ENCODE measurements around the gene SPG7.
"Not testable (repeated sequence)": the region's sequence is repeated elsewhere in the genome, so short reads cannot be mapped to it uniquely, and the experiment has no call there.

SPG7 gene

GRCh38 chr16:89562939-89563338 is 54.7 kb downstream of the SPG7 start:
- DNase-seq (ENCODE audit: low spot score) (no peak), FAIRE-seq (no peak)

DNA sequence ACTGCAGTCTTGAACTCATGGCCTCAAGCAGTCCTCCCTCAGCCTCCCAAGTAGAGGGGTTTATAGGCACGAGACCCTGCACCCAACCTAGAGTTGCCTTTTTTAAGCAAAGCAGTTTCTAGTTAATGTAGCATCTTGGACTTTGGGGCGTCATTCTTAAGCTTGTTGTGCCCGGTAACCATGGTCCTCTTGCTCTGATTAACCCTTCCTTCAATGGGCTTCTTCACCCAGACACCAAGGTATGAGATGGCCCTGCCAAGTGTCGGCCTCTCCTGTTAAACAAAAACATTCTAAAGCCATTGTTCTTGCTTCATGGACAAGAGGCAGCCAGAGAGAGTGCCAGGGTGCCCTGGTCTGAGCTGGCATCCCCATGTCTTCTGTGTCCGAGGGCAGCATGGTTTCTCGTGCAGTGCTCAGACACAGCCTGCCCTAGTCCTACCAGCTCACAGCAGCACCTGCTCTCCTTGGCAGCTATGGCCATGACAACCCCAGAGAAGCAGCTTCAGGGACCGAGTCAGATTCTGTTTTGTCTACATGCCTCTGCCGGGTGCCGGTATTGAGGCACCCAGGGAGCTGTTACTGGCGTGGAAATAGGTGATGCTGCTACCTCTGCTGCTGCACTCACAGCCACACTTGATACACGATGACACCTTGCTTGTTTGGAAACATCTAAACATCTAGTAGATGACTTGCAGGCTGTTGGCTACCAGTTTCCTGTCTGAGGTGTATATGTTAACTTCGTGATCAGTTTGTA is 55.6 kb downstream of the SPG7 start:
- FAIRE-seq (no peak), DNase-seq (ENCODE audit: low spot score) (no peak)

GRCh38 chr16:89564476-89565255 is 56.5 kb downstream of the SPG7 start:
- DNase-seq (ENCODE audit: low spot score) (no peak), FAIRE-seq (no peak)

DNA sequence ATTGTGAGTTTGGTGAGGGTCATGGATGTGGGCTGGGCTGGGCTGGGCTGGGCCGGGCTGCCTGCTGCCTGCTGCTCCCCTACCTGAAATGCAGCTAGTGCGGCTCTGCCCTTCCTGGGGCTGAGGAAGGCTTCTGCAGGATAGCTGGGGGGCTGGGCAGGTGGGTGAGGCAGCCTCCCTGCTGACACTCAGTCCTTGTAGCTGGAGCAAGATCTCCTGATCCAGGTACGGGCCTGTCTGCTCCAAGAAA is 57.0 kb downstream of the SPG7 start:
- no peak for FAIRE-seq
- DNase-seq (ENCODE audit: low spot score), result no peak

DNA sequence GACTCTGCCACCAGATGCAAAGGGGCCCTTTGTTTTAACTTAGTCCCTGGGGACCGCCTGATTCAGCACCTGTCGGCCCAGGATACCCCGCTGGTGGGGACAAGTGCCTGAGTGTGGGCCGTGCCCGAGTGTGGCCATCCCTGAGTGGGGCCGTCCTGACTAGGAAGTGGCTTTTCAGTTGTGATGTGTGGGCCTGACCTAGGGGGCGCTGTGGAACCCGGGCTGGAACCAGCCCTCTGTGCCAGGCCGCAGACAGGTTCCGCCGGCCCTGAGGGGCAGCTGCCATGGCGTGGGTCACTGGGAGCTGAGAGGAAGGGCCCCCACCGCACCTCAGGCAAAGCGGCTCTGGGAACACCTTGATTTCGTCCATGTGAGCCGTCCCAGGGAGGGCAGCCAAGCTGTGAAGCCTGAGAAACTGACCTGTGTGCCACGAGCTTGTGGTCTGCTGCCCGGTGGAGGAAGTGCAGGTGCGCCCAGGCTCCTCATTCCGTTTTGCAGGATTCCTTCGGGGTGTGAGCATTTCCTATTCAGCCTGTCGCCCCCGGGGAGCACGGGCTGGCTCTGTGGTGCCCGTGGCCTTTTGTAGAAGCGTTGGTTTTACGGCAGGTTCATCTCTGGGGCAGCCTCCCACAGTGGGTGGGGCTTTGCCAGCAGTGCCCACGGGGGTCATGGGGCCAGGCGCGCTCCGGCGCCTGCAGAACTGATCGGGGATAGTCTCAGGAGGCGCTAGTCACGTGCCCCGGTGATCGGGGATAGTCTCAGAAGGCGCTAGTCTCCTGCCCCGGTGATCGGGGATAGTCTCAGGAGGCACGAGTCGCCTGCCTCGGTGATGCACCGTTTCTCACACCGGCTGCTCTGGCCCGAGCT is 57.5 kb downstream of the SPG7 start:
- peak; percentile 41 for DNase-seq (ENCODE audit: low spot score)
- FAIRE-seq, result no peak

DNA sequence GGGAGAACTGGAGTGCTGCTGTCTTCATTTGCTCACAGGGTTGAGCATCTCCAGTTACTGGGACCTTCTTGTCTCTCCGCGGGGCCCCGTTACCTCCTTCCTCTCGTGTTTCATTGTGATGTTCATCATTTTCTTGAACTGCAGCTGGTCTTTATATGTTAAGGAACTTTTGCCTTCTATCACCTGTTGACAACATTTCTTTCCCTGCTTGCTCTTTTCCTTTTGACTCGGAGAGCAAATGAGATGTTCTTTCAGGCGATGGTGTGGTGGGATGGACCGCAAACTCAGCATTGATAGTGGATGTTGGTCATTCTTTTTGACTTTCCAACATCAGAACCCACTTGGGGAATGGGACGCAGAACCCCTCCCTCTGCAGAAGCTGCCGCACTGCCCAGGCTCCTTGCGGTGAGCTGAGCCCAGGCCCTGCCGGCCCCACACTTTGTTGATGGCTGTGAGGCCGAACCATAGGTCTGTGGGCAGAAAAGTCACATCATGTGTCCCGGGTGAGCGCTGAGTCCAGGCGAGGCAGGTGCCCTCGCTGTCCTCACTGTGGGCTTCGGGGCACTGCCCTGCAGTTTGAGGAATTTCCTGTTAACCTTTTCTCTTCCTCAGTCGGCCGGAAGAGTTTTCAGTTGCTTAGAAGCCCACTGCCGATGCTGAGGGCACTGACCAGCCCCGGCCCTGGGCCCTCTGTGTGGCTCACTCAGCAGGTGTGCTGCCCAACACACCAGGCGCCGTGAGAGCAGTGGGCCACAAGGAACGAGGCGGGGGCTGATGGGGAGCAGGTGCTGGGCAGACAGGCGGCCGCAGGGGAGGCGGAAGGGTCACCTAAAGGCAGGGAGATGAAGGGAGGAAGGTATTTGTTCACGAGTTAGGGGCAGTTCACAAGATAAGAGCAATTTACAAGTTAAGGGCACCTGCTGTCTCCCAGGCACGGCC is 59.7 kb downstream of the SPG7 start:
- FAIRE-seq (no peak), DNase-seq (ENCODE audit: low spot score) (no peak)

DNA sequence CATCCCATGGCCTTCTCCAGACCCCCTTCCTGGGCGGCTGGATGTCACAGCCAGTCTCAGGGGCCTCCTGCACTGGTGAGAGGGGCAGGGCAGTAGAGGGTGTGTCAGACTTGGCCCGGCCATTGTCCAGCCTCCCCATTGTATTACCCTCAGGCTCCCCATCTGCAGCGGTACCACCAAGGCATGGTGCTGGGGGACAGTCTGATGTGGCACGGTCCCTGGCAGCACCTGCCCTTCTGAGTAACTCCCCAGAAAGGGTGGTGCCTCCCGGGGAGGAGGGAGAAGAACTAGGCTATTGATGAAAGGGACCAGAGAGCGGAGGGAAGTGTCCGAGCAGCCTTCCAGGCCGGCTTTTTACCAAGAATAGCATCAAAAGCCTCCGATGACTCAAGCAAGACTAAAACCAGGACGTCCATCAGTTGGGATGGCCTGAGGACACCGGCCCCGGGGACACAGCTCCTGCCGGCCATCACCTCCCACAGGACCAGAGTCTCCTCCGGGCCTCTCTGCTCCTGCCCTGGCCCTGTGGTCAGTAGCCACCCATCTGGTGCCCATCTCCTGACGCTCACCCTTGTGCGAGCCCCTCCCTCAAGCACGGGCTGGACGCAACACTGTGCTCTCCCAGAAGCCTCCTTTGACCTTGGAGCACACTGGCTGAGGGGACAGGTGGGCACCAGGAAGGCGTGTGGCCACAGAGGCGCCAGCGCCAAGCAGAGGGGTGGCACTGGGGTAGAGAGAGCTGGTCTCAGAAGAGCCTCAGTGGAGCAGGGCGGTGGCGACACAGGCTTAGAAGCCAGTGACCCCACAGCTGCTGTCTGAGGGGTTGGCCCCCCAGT is 61.5 kb downstream of the SPG7 start:
- DNase-seq (ENCODE audit: low spot score), result no peak
- no peak for FAIRE-seq

DNA sequence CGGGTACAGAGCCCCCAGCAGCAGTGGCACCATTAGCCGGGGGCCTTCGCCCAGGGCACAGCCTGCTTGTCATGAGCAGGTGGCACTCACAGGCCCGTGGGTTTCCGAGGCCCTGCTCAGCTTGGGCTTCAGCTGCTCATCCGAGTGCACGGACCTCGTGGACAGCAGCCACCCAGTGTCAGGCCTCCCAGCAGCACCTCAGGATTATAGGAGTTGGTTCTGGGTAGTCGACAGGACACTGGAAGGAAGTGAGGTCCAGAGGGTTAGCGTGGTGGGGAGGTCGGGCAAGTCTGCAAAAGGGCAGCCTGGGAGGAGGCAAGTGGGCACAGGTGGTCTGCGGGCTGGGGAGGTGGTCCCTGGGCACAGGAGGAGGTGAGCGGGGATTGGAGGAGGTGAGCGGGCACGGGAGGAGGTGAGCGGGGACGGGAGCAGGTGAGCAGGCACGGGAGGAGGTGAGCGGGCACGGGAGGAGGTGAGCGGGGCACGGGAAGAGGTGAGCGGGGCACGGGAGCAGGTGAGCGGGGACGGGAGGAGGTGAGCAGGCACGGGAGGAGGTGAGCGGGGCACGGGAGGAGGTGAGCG is 62.2 kb downstream of the SPG7 start:
- FAIRE-seq (no peak), DNase-seq (ENCODE audit: low spot score) (no peak)

DNA sequence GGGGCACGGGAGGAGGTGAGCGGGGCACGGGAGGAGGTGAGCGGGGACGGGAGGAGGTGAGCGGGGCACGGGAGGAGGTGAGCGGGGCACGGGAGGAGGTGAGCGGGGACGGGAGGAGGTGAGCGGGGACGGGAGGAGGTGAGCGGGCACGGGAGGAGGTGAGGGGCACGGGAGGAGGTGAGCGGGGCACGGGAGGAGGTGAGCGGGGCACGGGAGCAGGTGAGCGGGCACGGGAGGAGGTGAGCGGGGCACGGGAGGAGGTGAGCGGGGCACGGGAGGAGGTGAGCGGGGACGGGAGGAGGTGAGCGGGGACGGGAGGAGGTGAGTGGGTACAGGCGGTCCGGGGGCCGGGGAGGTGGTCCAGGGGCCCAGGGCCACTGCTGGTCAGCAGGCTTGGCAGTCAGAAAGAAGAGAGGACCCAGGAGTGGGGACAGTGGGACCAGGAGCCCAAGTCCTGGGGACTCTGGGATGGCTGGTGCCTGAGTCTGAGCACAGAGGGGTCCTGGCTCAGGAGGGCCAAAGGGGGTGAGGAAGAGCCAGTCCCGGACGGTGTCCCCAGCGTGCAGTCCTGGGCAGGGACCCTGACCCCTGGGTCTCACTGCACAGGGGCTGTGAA is 62.9 kb downstream of the SPG7 start:
- DNase-seq (ENCODE audit: low spot score), result not testable (repeated sequence)

GRCh38 chr16:89571636-89572035 is 63.4 kb downstream of the SPG7 start:
- FAIRE-seq (no peak), DNase-seq (ENCODE audit: low spot score) (no peak)

More for the DNA sequence above, 62.9 kb downstream of the SPG7 start:
- not testable (repeated sequence) for FAIRE-seq

GRCh38 chr16:89572073-89572484 is 63.9 kb downstream of the SPG7 start:
- no peak for DNase-seq (ENCODE audit: low spot score)
- no peak for FAIRE-seq

GRCh38 chr16:89572485-89573205 is 64.4 kb downstream of the SPG7 start:
- no peak for DNase-seq (ENCODE audit: low spot score)
- FAIRE-seq, result no peak

DNA sequence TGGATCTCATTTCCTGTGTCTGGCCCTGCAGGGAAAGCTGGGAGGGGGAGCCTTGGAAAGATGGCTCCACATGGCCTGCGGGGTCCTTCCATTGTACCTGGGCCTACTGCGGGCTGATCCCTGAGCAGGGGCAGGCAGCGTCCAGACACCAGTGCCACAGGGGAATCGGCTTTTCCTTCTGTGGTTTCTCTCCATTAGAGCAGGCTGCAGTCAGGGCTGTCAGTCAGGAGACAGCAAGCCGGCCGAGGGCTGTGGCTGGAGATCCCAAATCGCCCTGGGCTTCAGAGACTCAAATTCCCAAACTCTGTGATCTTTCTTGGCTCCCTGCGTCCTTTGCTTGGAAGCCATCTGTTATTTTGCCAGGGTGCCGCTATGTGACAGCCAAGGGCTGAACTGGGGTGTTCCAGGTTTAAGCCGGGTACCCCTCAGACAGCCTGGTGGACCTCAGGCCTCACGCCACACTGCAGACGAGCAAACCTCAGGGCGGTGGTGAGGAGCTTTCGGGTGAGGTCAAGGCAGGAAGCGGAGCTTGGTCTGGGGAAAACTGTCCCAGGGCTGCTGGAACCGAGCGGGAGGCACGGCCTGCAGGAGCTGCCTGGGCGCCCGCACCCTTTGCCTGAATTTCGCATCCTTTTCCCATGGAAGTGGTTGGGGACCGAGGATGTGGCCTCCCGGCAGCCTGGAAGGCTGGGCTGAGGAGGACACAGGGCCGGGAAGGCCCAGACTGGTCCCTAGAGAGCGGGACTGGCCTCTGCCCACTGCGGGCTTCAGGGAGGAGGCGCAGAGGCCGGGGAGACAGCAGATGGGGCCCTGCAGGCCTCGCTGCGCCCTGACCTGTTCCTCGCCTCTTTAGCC is 65.8 kb downstream of the SPG7 start:
- DNase-seq (ENCODE audit: low spot score) (no peak), FAIRE-seq (no peak)

DNA sequence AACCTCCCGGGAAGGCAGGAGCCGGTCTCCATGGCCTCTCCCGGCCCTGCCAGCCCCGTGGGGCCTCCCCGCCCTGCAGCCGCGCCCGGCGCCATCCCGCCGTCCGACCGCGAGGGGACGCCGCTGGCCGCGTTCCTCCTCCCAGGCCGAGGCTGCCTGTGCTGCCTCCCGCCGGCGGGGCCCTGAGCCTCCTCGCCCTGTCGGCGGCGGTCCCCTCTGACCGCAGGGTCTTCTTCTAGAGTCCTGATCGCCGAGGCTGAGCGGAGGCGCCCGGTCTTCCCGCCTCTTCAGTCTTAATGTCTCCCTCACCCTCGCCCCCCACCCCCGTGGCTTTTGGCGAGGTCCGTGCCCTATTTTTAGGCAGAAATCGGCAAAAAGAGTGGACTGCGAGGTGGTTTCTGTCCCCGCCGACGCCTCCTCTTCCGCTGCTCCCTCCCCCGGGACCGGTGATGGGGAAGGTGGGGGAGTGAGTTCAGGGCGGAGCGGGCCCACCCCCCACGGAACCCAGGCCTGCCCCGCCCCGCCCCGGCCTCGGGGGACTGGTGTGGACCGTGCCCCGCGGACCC is 66.6 kb downstream of the SPG7 start:
- FAIRE-seq, result no peak

GRCh38 chr16:89575247-89576152 is 67.3 kb downstream of the SPG7 start, which contains the start of gene CPNE7:
TSS of gene CPNE7 (plus strand) at chr16:89575758. CDS start at chr16:89575898, 140 bp downstream.
- no peak for DNase-seq (ENCODE audit: low spot score)

More for the DNA sequence above, 66.6 kb downstream of the SPG7 start:
- DNase-seq (ENCODE audit: low spot score), result no peak

More at GRCh38 chr16:89575247-89576152, 67.3 kb downstream of the SPG7 start, which contains the start of gene CPNE7:
- FAIRE-seq, result no peak

All from urothelium cell line (cell line).